ENCODE data around the gene NKX1-2.

The NKX1-2 gene

GRCh38 chr10:124450012-124450782 is at the start of gene NKX1-2:
Gene NKX1-2 (minus strand): TSS chr10:124450035. CDS start chr10:124449943, 92 bp downstream.
- no peak for DNase-seq

GRCh38 chr10:124498056-124498455 is 48.2 kb upstream of the NKX1-2 start:
- no peak for DNase-seq

- DNase-seq, result no peak
Observed at GRCh38 chr10:124497196-124497881, 47.5 kb upstream of the NKX1-2 start.

- no peak for DNase-seq
Observed at GRCh38 chr10:124496620-124497019, 46.8 kb upstream of the NKX1-2 start.

GRCh38 chr10:124496150-124496549 is 46.3 kb upstream of the NKX1-2 start:
- DNase-seq, result no peak

- DNase-seq, result no peak
Observed at GRCh38 chr10:124495725-124496124, 45.9 kb upstream of the NKX1-2 start.

- no peak for DNase-seq
Observed at GRCh38 chr10:124495162-124495561, 45.3 kb upstream of the NKX1-2 start.

- no peak for DNase-seq
Observed at GRCh38 chr10:124494046-124494807, 44.4 kb upstream of the NKX1-2 start.

GRCh38 chr10:124493214-124493882 is 43.5 kb upstream of the NKX1-2 start:
- no peak for DNase-seq

- DNase-seq, result no peak
Observed at GRCh38 chr10:124492266-124492665, 42.4 kb upstream of the NKX1-2 start.

- DNase-seq, result no peak
Observed at GRCh38 chr10:124491105-124491504, 41.3 kb upstream of the NKX1-2 start.

GRCh38 chr10:124486635-124487034 is 36.8 kb upstream of the NKX1-2 start:
- no peak for DNase-seq

GRCh38 chr10:124484661-124485060 is 34.8 kb upstream of the NKX1-2 start:
- no peak for DNase-seq

- DNase-seq, result no peak
Observed at GRCh38 chr10:124484031-124484430, 34.2 kb upstream of the NKX1-2 start.

- no peak for DNase-seq
Observed at GRCh38 chr10:124482876-124483275, 33.0 kb upstream of the NKX1-2 start.

- DNase-seq, result no peak
Observed at GRCh38 chr10:124482236-124482800, 32.5 kb upstream of the NKX1-2 start.

- DNase-seq, result no peak
Observed at GRCh38 chr10:124481717-124482116, 31.9 kb upstream of the NKX1-2 start.

- DNase-seq, result no peak
Observed at GRCh38 chr10:124480860-124481259, 31.0 kb upstream of the NKX1-2 start.

- no peak for DNase-seq
Observed at GRCh38 chr10:124478515-124478914, 28.7 kb upstream of the NKX1-2 start.

GRCh38 chr10:124477614-124478363 is 28.0 kb upstream of the NKX1-2 start:
- DNase-seq, result no peak

- DNase-seq, result no peak
Observed at GRCh38 chr10:124476043-124476725, 26.3 kb upstream of the NKX1-2 start.

All from femur (tissue), 1 donor.